HepG2 (cell line): Measurements from ENCODE around the gene SWI5. TPM values are rescaled to one million over a fixed set of nuclear protein-coding genes. Genes with fewer than 3 reads are reported as not detected.

Source experiments
- AHR ChIP-seq: IDR thresholded peaks from 2 replicates; pipeline ENCODE4 v1.6.1; 2018; ENCODE audit warnings: missing genetic modification reagents, missing compliant biosample characterization
- E2F5 ChIP-seq: sonication (generic); formaldehyde crosslinking; conservative IDR thresholded peaks from 2 replicates; pipeline ENCODE4 v1.4.0; 2020; ENCODE audit warnings: missing genetic modification reagents
- HMG20B ChIP-seq: conservative IDR thresholded peaks from 2 replicates; pipeline ENCODE4 v1.6.1; 2016; ENCODE audit warnings: missing genetic modification reagents, missing compliant biosample characterization
- HOXA3 ChIP-seq: sonication (generic); formaldehyde crosslinking; IDR thresholded peaks from 2 replicates; pipeline ENCODE4 v1.5.0; 2020; ENCODE audit warnings: missing genetic modification reagents
- HOXA9 ChIP-seq: sonication (generic); formaldehyde crosslinking; IDR thresholded peaks from 2 replicates; pipeline ENCODE4 v1.8.1; 2022; ENCODE audit warnings: missing genetic modification reagents, mild to moderate bottlenecking, moderate library complexity, borderline replicate concordance
- MIER3 ChIP-seq: IDR thresholded peaks from 2 replicates; pipeline ENCODE4 v1.6.1; 2016; ENCODE audit warnings: missing compliant biosample characterization, borderline replicate concordance
- ONECUT2 ChIP-seq: sonication (generic); formaldehyde crosslinking; IDR thresholded peaks from 2 replicates; pipeline ENCODE4 v1.4.0; 2020; ENCODE audit warnings: missing genetic modification reagents
- PHF5A ChIP-seq: IDR thresholded peaks from one replicate; pipeline ENCODE4 v1.6.1; 2018; ENCODE audit warnings: low read depth, missing genetic modification reagents; ENCODE audit not compliant: unreplicated experiment
- POLR2A ChIP-seq, 2 experiments: IDR thresholded peaks; 2 replicates each; pipeline ENCODE4 v1.6.1; 2011; ENCODE audit warnings: low read depth in 2 of 2, low read length in 2 of 2, mild to moderate bottlenecking in 1 of 2, moderate library complexity in 1 of 2; ENCODE audit not compliant: insufficient read depth in 1 of 2
- RFX1 ChIP-seq: fragments of 450-650 bp; IDR thresholded peaks from 2 replicates; pipeline ENCODE4 v1.6.1; 2017
- SRSF9 ChIP-seq: fragments of 200-400 bp; formaldehyde crosslinking; IDR thresholded peaks from 2 replicates; pipeline ENCODE4 v1.6.1; 2018; ENCODE audit warnings: borderline replicate concordance, mild to moderate bottlenecking, low read depth, low read length; ENCODE audit not compliant: insufficient read depth, poor library complexity, severe bottlenecking
- SYNCRIP ChIP-seq: fragments of 200-400 bp; formaldehyde crosslinking; IDR thresholded peaks from 2 replicates; pipeline ENCODE4 v1.6.1; 2018; ENCODE audit warnings: mild to moderate bottlenecking, low read depth, low read length; ENCODE audit not compliant: insufficient read depth
- ZBTB1 ChIP-seq: sonication (generic); formaldehyde crosslinking; IDR thresholded peaks from 2 replicates; pipeline ENCODE4 v1.4.0; 2020; ENCODE audit warnings: missing genetic modification reagents, borderline replicate concordance
- ZFP90 ChIP-seq: sonication (generic); formaldehyde crosslinking; IDR thresholded peaks from 2 replicates; pipeline ENCODE4 v1.8.0; 2022; ENCODE audit warnings: missing genetic modification reagents, mild to moderate bottlenecking, inconsistent platforms, borderline replicate concordance
- ZIK1 ChIP-seq: sonication (generic); formaldehyde crosslinking; IDR thresholded peaks from 2 replicates; pipeline ENCODE4 v1.5.0; 2020; ENCODE audit warnings: mild to moderate bottlenecking, low read depth, missing genetic modification reagents, borderline replicate concordance
- ZKSCAN5 ChIP-seq: sonication (generic); formaldehyde crosslinking; IDR thresholded peaks from 2 replicates; pipeline ENCODE4 v1.5.1; 2020; ENCODE audit warnings: mild to moderate bottlenecking, missing genetic modification reagents
- ZNF350 ChIP-seq: sonication (generic); formaldehyde crosslinking; IDR thresholded peaks from 2 replicates; pipeline ENCODE4 v1.4.0; 2020; ENCODE audit warnings: mild to moderate bottlenecking, low read depth, missing genetic modification reagents, borderline replicate concordance
- ZNF382 ChIP-seq: sonication (generic); formaldehyde crosslinking; IDR thresholded peaks from 2 replicates; pipeline ENCODE4 v1.5.0; 2020; ENCODE audit warnings: missing genetic modification reagents, mild to moderate bottlenecking, borderline replicate concordance
- ZNF550 ChIP-seq: sonication (generic); formaldehyde crosslinking; IDR thresholded peaks from 2 replicates; pipeline ENCODE4 v1.4.0; 2020; ENCODE audit warnings: mild to moderate bottlenecking, missing genetic modification reagents, borderline replicate concordance
- ZNF652 ChIP-seq: IDR thresholded peaks from 2 replicates; pipeline ENCODE4 v1.6.1; 2016; ENCODE audit warnings: low read depth, borderline replicate concordance
- ZNF703 ChIP-seq: sonication (generic); formaldehyde crosslinking; IDR thresholded peaks from 2 replicates; pipeline ENCODE4 v1.5.1; 2020; ENCODE audit warnings: missing genetic modification reagents, mild to moderate bottlenecking, moderate library complexity, borderline replicate concordance
- ZSCAN29 ChIP-seq: sonication (generic); formaldehyde crosslinking; conservative IDR thresholded peaks from 2 replicates; pipeline ENCODE4 v1.4.0; 2020; ENCODE audit warnings: mild to moderate bottlenecking, missing genetic modification reagents
- ZZZ3 ChIP-seq: sonication (generic); formaldehyde crosslinking; IDR thresholded peaks from 2 replicates; pipeline ENCODE4 v1.4.0; 2020; ENCODE audit warnings: missing genetic modification reagents, mild to moderate bottlenecking, borderline replicate concordance
- polyA plus RNA-seq, 8 experiments: library from polyadenylated mRNA; depleted of rRNA in 3 of 8; stranded (reverse) in 7 of 8; unstranded in 1 of 8; fragments of >200 nt; fragmentation: Illumina TruSeq in 4 of 8; extraction: Trizol in 4 of 8; gene quantifications; 2 replicates each; pipeline versions ENCODE4 v1.2.1 to v1.2.3, GENCODE V29; 2011 to 2016; ENCODE audit warnings: low read depth in 4 of 8, missing spikeins in 1 of 8, mixed read lengths in 1 of 8; ENCODE audit not compliant: insufficient read depth in 1 of 8
- total RNA-seq, 5 experiments: library from RNA; depleted of rRNA; stranded (reverse); fragments of >200 nt; fragmentation: Illumina TruSeq; extraction: Trizol; gene quantifications; 2 replicates each; pipeline ENCODE4 v1.2.3, GENCODE V29; 2016; ENCODE audit warnings: low read depth in 1 of 5
- TF ChIP-seq, protein P1 (sequence below): sonication (generic); formaldehyde crosslinking; IDR thresholded peaks from 2 replicates; pipeline ENCODE4 v1.5.1; 2020; ENCODE audit warnings: mild to moderate bottlenecking, moderate library complexity, missing genetic modification reagents
- TF ChIP-seq, protein P2 (sequence below): sonication (generic); formaldehyde crosslinking; IDR thresholded peaks from 2 replicates; pipeline ENCODE4 v1.4.0; 2020; ENCODE audit warnings: missing genetic modification reagents

Gene SWI5
- total and polyA plus RNA-seq, 2 of the 13 experiments (the other 11 are each of a cell fraction or from before 2014, with no cell fraction given) = 39.2 to 41.0 TPM

DNA sequence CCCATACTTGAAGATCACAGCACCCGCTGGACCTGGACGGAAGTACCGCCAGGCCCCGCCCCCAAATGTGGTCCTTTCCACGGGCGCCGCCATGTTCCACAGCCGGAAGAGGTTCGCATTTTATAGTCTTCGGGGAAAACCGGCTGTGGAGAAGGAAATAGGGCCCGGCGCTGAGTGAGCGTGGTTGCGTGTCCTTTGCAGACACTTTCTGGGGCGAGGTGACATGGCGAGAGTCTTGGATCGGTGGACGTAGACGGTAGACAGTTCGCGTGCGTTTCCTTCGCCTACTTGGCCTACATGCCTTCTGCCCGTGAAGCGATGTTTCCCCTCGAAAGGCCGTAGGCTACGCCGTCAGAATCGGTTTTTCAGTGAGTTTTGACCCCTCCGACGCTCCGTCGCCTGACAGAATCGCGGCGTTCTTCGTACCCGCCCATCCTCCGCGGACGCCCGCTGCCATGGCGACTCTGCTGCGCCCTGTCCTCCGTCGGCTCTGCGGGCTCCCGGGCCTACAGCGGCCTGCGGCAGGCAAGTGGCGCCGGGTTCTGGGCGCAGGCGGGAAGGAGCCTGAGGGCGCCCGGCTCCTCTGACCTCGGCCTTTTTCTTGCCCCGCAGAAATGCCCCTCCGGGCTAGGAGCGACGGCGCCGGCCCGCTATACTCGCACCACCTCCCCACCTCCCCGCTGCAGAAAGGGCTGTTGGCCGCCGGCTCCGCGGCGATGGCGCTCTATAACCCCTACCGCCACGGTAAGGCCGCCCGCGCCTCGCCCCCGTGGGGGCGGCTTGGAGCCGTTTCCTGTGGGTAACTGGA, 46.5 kb downstream of the SWI5 start, which contains the start of the genes COQ4 and TRUB2 (continued):
- TF ChIP-seq, protein P1, sequence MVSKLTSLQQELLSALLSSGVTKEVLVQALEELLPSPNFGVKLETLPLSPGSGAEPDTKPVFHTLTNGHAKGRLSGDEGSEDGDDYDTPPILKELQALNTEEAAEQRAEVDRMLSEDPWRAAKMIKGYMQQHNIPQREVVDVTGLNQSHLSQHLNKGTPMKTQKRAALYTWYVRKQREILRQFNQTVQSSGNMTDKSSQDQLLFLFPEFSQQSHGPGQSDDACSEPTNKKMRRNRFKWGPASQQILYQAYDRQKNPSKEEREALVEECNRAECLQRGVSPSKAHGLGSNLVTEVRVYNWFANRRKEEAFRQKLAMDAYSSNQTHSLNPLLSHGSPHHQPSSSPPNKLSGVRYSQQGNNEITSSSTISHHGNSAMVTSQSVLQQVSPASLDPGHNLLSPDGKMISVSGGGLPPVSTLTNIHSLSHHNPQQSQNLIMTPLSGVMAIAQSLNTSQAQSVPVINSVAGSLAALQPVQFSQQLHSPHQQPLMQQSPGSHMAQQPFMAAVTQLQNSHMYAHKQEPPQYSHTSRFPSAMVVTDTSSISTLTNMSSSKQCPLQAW = peak; percentile 95
- TF ChIP-seq SYNCRIP (no peak), ZNF382 (CRISPR knock-in tag) (no peak), POLR2A (IDR thresholded peaks at IDR 0.05; ENCODE audit: insufficient read depth in 1 of 2, low read depth in 2 of 2, low read length in 2 of 2) (peak; percentile 80 to 85; a peak in 3 of 4 replicates), RFX1 (peak; percentile 92), SRSF9 (no peak), HMG20B (CRISPR knock-in tag) (no peak), ZSCAN29 (peak; percentile 97), ZNF652 (CRISPR knock-in tag) (peak; percentile 36; the same call in 1 of the 2 replicates), ZNF703 (CRISPR knock-in tag) (no peak), ONECUT2 (CRISPR knock-in tag) (no peak), HOXA9 (CRISPR knock-in tag) (no peak), ZFP90 (CRISPR knock-in tag) (peak; percentile 70), E2F5 (CRISPR knock-in tag) (no peak), ZKSCAN5 (CRISPR knock-in tag) (no peak; the same call in 1 of the 2 replicates), ZIK1 (CRISPR knock-in tag) (no peak; the same call in 1 of the 2 replicates), MIER3 (CRISPR knock-in tag) (peak; percentile 64; the same call in 1 of the 2 replicates), HOXA3 (peak; percentile 97), AHR (CRISPR knock-in tag) (peak; percentile 93; the same call in 1 of the 2 replicates), ZNF350 (CRISPR knock-in tag) (peak; percentile 87), ZBTB1 (CRISPR knock-in tag) (no peak), PHF5A (CRISPR knock-in tag) (no peak), ZNF550 (0 out of 2 replicates have a peak, but pooled peaks have one; percentile 16), ZZZ3 (CRISPR knock-in tag) (peak; percentile 81; the same call in 1 of the 2 replicates)
- TF ChIP-seq, protein P2, sequence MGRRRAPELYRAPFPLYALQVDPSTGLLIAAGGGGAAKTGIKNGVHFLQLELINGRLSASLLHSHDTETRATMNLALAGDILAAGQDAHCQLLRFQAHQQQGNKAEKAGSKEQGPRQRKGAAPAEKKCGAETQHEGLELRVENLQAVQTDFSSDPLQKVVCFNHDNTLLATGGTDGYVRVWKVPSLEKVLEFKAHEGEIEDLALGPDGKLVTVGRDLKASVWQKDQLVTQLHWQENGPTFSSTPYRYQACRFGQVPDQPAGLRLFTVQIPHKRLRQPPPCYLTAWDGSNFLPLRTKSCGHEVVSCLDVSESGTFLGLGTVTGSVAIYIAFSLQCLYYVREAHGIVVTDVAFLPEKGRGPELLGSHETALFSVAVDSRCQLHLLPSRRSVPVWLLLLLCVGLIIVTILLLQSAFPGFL = no peak
